ENCODE data around the gene EGFR.

Gene EGFR

DNA sequence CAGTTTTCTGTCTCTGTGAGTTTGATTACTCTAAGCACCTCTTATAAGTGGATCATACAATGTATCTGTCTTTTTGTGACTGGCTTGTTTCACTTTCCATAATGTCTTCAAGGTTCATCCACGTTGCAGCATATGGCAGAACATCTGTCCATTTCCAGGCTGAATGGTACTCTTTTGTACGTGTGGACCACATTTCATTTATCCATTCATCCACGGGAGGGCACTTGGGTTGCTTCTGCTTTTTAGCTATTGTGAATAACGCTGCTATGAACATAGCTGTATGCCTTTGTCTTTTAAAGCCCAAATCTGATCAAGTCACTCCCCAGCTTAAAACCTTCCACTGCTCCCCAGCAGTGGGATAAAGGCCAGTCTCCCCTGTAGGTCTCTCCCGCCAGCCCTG, 31.5 kb downstream of the EGFR start:
- TF ChIP-seq, protein P1, sequence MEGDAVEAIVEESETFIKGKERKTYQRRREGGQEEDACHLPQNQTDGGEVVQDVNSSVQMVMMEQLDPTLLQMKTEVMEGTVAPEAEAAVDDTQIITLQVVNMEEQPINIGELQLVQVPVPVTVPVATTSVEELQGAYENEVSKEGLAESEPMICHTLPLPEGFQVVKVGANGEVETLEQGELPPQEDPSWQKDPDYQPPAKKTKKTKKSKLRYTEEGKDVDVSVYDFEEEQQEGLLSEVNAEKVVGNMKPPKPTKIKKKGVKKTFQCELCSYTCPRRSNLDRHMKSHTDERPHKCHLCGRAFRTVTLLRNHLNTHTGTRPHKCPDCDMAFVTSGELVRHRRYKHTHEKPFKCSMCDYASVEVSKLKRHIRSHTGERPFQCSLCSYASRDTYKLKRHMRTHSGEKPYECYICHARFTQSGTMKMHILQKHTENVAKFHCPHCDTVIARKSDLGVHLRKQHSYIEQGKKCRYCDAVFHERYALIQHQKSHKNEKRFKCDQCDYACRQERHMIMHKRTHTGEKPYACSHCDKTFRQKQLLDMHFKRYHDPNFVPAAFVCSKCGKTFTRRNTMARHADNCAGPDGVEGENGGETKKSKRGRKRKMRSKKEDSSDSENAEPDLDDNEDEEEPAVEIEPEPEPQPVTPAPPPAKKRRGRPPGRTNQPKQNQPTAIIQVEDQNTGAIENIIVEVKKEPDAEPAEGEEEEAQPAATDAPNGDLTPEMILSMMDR (IDR thresholded peaks at IDR 0.05; ENCODE audit: borderline replicate concordance, insufficient read depth, low read depth, low read length): no peak
- no peak overlapping the region for H3K4me3 ChIP-seq (ENCODE audit: low read depth, low read length)

DNA sequence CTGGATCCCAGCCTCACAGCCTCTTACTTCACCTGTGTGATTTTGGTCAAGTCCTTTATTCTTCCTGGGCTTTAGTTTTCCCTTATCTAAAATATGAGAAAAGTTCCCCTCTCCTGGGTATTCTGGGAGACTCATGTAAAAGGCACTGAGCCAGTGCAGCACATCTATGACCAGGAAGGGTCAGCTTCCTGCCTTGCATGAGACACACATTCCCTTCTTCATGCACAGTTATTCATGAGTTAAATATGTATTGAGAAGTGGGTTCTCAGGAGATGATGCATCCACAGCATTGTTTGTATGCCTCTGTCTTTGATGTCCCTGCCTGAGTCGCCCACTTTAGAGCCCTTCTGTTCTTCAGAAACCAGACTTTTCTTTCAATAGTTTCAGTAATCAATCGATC, 33.3 kb downstream of the EGFR start:
- TF ChIP-seq, protein P1 (IDR thresholded peaks at IDR 0.05; ENCODE audit: borderline replicate concordance, insufficient read depth, low read depth, low read length): no peak

DNA sequence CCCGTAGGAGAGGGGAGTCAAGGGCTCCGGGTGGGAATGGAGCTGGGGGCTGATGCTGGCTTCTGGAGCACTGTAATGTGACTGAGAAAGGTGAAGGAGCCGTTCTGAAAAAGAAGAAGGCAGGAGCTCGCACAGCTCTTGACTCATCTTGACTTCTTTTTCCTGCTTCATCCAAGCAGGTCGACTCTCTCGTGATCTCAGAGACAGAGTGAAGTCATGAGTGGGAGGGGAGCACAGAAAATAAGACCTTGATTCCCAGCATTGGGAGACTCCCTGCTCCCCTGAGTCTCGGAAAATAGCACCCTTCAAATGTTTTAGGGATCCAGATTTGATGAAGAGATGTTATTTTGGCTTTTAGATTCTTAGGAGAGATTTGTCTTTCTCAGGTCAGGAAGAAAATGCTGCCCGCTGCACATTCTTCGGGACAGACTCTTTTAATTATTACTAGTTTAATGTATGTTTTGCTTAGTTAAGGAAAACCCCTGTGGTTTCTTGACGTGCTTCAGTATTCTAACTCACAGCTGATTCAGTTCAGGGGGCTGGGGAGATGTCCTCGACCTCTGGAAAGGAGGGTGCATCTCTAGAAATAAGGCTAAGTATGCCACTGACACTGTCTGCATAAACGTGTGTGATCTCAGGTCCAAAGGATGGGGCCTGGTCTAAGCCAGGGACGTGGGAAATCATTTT, 34.1 kb downstream of the EGFR start:
- TF ChIP-seq, protein P1 (IDR thresholded peaks at IDR 0.05; ENCODE audit: borderline replicate concordance, insufficient read depth, low read depth, low read length): no peak
- H3K4me3 ChIP-seq (ENCODE audit: low read depth, low read length): no peak overlapping the region

More for the DNA sequence above, 33.3 kb downstream of the EGFR start:
- no peak overlapping the region for H3K4me3 ChIP-seq (ENCODE audit: low read depth, low read length)

DNA sequence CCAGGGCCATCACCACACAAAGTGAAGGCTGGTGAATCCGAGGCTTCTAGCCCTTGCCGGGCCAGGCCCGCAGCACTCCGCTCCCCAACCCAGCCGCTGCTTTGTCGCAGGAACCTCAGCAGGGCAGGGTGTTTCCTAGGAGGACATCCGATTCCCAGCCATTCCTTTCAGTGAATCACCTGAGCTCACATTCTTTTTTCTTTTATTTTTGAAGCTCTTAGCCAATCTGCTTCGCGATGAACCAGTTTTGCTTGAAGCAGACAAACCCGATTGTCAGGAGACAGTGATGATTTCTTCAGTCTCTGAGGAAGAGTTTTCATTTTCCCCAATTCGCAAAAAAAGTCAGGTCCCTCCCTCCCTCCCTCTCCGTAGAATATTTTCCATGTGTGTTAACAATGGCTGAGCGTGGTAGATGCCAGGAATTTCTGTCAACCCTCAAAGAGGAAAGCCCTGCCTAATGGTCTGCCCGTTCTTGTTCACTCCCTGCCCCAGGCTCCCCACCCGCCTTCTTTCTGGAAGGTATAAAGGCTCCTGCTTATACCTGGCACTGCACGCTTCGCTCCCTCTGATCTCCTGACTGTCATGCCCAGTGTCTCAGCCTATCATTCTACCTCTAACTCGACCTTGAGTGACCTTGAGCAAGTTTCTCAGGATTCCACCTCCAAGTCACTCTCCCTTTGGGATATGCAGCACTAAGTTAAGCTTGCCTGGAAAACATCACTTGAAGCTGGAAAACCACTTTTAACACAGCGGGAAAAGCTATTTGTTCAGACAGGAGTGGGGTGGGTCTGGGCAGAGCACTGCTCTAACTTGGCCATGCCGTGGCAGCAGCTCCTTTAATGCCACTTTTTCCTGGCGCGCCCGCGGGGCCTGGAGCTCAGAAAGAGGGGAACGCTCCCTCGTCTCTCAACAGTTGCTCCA, 35.1 kb downstream of the EGFR start:
- no peak overlapping the region for H3K4me3 ChIP-seq (ENCODE audit: low read depth, low read length)
- TF ChIP-seq, protein P1 (IDR thresholded peaks at IDR 0.05; ENCODE audit: borderline replicate concordance, insufficient read depth, low read depth, low read length): no peak

DNA sequence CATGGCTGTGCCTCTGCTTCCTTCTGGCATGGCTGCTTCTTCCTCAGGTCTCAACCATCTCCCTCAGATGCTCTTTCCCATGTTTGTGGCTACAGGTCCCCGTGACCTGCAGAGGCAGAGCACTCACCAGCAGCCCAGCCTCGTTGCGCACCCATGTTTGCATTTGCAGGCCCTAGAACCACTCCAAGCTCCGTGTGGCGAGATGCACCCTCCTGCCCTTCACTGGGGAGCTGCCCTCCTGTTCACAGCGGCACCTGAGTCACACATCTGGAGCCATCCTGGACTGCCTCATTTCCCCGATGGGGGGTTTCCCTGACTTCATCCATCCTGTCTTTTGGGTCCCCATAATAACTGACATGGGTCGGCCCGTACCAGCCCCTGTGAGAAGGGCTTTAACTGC, 35.9 kb downstream of the EGFR start:
- H3K4me3 ChIP-seq (ENCODE audit: low read depth, low read length): no peak overlapping the region
- TF ChIP-seq, protein P1 (IDR thresholded peaks at IDR 0.05; ENCODE audit: borderline replicate concordance, insufficient read depth, low read depth, low read length): no peak

DNA sequence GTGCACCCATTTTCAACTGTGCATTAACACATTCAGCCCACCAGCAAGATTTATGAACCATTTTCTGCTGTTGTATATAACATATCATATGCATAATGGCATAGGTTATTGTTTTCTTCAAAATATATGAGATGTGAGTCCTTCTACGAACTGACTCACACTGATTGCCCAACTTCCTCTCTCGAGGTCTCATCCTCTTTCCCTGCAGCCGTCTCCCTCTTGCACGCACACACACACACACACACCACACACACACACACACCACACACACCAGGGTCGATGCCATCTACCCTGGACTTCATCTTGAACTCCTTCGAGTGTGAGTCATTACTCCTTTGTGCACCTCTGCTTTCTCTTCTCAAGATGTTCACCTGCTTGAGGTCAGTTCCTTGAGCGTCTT, 36.7 kb downstream of the EGFR start:
- TF ChIP-seq, protein P1 (IDR thresholded peaks at IDR 0.05; ENCODE audit: borderline replicate concordance, insufficient read depth, low read depth, low read length): no peak
- H3K4me3 ChIP-seq (ENCODE audit: low read depth, low read length): no peak overlapping the region

All from GM12875 (cell line).